GM21381 (cell line): ENCODE results near the gene ARHGEF7.
"Not testable (repeated sequence)": the region's sequence is repeated elsewhere in the genome, so short reads cannot be mapped to it uniquely, and the experiment has no call there.

Source experiments
- ATAC-seq: cut with Tn5 transposase; IDR thresholded peaks from one replicate; pipeline ENCODE4 v1.9.1; 2021; ENCODE audit warnings: mild to moderate bottlenecking, moderate library complexity; ENCODE audit not compliant: unreplicated experiment

Gene ARHGEF7

DNA sequence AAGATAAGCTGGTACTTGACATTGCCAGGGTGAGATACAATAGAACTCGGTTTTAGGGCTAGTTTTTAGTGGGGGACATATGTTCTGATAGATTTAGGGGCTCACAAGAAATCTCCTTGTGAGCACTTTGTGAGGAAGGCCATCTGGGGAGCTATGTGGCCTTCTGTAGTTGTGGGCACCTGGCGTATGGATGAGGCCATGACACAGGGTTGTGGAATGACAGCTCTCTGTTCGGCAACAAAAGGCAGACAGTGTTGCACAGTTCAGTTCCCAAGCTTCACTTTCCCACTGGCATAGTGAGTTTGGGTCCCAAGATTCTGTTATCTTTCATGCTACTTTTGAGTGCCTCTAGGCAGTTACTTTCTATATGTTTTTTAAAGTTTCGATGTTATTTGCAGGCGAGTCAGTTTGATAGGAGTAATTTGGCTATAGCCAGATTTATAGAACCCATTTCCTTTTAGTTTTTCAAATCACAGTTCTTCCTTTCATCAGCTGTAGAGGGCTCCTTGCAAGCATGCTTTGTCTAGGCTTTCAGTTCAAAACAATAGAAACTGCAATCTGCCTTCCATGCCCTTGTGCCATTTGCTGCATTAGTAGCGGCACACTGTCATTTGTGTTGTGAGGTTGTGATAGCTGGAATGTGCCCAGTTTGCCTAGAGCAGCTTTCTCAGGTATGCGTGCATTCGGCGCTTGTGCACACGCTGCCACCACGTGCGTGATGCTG is 134.7 kb downstream of the ARHGEF7 start:
- ATAC-seq: no peak

DNA sequence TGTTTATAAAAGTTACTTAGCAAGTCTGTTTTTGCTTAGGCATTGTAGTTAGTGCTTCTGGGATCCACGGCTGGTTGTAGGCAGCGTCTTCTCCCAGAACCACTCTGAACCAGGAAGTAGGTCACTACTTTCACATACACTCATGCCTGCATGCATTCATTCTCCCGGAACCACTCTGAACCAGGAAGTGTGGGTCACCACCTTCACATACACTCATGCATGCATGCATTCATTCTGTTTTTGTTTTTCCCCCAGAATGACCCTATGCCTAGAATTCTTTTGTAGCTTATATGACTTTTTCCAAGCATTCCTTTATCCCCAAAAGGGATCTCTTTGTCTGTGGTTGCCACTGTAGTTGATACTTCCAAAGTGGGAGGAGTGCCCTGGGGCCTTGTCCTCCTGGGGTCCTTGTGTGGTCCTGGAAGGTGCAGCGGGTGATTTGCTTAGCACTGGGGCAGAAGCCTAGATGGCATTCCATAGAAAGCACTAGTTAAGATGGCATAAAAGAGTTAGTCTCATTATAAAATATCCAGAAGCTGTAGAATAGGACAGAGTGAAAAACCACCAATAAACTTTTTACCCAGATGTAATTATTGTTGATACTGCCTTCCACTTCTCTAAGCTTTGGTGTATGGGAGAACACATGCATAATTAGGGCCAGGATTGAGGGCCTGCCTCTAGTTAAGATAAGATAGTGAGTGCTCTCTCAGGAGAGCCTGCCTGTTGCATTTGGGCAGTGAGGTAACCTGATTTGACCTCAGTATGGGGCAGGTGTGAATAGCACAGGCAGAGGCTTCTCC is 136.7 kb downstream of the ARHGEF7 start:
- ATAC-seq: no peak

DNA sequence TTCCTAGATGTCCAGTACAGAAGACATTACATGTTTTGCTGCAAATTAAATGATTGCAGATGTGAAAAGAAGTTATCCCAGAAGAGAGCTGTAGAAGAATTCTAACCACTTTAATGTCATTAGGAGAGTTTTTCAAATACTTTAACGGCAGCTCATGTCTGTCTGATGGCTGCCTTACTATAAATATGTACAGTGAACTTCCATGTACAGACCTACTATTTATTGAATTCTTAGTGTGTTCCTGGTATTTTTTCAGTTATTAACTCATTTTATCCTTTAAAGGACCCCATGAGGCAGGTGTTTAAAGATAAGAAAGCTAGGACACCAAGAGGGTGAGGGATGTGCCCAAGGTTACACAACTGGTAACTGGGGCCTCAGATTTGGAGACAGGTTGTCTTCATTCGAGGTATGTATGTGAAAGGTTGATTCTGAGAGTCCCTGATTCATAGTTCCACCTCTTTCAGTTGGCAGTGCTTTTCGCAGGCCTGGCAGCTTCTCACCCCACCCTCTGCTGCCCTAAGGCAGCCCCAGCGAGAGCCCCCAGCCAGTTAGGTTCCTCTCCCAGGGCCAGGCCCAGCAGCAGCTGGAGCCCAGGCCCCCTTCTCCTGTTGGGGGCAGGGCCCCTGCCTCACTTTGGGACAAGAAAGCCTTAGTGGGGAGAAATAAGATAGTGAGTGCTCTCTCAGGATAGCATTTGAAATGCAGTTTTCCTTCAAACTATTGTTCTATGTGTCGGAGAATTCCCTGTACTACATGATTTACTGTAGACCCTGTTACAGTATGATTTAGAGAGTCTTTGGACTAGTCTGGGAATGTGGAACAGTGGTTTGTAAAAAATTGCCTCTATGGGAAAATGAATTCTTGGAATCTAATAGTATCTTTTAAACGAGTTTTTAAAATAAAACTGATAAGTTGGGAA is 137.6 kb downstream of the ARHGEF7 start:
- no peak for ATAC-seq

DNA sequence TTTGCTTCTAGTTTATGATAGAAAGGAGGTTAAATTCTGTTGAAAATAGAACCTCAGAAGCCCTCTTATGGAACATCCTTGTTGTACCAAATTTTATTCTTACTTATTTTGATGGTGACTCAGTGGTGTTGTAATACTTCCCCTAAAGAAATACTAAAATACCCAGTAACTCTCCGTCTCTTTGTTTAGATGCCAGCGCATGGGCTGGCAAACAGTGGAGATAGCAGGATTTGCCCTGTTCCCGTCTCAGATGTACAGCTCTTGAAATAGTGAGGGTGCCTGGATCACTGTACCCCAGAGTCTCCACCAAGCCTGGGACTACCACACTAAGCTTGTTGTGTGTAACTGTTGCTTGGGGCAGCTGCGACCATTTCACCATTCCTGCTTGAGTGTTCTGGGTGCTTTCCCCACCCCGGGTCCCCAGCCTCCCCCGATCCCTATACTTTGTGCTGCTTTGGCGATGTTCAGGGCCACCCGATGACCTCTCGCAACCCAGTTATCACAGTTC is 138.3 kb downstream of the ARHGEF7 start:
- no peak for ATAC-seq

DNA sequence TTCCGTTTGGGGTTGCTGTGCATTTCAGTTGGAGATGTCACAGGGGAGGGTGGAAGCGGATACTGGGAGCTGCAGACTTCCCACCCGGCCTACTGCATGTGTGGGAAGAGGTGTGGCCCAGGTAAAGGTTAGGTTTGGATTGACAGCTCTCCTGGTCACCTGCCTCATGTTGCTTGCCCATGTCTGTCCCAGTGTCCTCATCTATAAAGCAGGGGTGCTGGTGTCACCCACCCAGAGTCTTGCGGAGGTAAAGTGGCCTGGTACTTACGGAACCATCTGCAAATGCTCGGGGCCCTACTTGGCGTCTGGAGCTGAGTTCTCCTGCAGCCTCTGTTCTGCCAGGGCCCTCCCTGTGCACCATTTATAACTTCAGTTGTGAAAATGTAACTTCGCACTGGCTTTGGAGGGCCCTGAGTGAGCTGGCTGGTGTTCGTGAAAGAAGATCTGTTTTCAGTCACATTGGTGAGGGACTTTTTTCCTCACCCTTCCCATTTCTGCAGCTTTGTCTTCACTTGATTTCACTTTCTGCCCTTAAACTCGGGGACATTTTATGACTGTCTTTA is 140.2 kb downstream of the ARHGEF7 start:
- no peak for ATAC-seq

DNA sequence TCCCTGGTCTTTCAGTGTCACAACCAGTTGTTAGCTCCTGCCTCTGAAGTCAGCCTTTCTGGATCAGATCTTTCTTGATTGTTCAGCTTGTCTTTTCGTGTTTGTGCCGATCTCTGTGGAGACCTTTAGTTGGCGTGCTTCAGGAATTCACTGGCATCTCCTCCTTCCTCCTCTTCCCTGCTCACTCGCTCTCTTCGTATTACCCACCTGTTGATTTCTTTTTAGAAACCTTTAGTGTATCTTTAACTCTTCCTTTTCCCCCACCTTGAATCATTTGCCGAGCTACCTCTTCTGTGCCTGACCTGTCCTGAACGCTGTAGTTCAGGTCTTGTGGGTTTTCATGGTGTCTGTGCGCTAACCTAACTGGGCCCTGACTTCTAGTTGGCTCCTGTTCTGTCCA is 141.3 kb downstream of the ARHGEF7 start:
- ATAC-seq: no peak

DNA sequence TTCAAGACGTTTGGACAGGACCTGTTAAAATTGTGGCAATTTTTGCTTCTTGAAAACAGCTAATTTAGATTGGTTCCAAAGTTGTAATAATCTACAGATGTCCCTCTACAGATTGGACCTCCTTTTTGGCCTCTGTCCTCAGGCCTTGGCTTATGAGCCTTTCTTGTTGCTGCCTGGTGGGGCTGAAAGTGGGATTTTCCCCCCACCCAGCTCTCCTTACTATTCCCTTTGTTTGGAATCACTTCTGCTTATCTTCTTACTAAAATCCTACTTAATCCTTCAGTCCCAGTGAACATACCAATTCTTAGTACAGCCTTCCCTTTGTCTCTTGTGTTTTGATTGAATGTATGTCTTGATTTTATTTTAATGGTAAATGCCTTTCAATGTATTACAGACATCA is 141.8 kb downstream of the ARHGEF7 start:
- no peak for ATAC-seq

DNA sequence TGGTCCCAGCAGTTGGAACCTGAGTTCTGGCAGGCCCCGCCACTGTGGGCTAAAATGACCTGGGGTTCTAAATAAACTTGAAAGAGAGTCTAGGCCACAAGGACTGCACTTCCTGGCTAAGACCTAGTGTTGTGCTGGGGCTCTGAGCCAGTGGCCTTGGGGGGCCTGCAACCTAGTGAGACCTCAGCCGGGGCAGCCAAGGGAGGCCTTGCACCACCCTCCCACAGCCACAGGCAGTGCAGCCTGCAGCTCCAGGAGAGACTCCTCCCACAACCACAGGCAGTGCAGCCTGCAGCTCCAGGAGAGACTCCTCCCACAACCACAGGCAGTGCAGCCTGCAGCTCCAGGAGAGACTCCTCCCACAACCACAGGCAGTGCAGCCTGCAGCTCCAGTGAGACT is 142.8 kb downstream of the ARHGEF7 start:
- ATAC-seq: not testable (repeated sequence)

DNA sequence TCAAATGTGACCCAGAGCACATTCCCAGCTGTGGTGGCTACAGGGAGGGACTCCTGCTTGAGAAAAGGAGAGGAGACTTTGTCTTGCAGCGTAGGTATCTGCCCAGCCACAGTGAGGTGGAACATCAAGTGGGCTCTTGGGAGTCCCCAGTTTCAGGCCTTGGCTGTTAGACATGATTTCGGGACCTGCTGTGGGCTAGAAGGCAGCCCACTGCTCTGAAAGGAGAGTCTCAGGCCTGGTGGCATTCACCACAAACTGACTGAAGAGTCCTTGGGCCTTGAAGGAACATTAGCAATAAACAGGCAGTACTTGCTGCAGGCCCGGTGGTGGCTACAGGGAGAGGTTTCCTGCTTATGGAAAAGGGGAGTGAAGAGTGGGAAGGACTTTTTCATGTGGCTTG is 143.5 kb downstream of the ARHGEF7 start:
- ATAC-seq: no peak

DNA sequence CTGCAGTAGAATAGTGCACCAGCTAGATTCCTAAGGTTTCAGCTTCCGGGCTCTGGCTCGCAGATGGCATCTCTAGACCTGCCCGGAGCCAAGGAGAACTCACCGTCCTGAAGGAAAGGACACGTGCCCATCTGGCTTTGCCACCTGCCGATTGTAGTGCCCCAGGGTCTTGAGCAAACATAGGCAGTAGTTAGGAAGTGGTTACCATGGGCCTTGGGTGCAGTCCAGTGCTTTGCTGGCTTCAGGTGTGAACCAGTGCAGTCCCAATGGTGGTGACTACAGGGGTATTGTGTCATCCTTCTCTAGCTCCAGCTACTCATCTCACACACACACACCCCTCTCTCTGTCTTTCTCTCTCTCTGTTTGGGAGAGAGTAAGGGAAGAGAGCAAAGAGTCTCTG is 143.9 kb downstream of the ARHGEF7 start:
- ATAC-seq: no peak

DNA sequence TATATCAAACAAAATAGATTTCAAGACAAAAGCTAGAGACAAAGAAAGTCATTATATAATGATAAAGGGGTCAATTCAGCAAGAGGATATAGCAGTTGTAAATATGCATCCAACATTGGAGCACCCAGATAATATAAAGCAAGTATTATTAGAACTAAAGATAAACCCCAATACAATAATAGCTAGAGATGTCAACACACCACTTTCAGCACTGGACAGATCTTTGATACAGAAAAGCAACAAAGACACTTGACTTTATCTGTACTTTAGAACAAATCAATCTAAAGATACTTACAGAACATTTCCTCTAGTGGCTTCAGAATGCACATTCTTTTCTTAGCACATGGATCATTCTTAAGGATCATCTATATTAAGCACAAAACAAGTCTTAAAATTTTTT is 146.2 kb downstream of the ARHGEF7 start:
- no peak for ATAC-seq

DNA sequence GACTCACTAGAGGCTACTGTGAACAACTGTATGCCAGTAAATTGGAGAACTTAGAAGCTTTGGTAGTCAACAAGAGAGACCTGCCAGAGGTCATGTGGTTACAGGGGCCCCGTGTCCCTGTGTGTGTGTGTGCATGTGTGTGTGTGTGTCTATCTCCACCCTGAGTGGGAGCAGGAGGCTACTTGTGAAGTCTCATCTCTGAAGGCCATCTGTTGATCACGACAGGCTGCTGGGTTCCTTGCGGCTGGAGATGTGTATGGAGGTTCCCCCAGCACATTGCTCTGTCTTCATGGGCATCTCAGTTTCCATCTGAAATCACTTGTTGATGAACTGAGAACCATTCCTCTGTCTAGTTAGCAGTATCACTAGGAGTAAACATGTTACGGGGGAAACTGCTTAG is 147.2 kb downstream of the ARHGEF7 start:
- no peak for ATAC-seq

DNA sequence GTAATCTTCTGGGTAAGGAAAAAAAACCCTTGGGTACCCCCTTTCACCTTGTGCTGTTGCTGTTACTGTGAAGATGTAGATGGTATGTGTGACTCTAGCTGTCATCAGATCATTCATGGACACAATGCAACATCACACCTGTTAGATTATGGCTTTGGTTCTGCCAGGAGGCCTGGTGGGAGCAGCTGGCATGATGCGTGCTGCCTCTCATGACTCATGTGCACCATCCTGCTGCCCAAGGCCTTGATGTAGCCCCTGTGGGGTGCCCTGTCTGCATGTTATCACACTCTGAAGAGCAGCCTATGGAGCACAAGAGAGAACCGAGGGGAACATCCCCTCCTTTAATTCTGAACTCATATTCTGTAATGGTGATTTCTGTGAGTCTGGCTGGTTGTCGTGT is 147.6 kb downstream of the ARHGEF7 start:
- no peak for ATAC-seq

DNA sequence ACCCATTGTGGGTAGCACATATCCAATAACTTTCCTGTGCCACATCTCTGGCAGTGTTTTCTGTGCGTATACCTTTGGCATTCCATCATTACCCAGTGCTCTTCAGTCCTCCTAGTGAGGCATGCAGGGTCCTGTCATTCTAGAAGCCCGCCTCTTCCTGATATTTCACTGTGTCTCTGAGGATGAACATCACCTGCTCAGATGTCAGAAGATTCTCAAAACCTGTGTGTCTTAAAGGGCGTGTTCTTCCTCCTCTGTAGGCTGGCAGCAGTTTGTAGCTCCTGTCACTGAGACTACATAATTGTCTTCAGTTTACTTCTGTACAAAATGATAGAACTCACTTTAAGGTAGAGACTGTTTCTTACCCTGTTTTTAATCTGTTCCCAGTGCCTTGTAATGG is 148.5 kb downstream of the ARHGEF7 start:
- no peak for ATAC-seq

DNA sequence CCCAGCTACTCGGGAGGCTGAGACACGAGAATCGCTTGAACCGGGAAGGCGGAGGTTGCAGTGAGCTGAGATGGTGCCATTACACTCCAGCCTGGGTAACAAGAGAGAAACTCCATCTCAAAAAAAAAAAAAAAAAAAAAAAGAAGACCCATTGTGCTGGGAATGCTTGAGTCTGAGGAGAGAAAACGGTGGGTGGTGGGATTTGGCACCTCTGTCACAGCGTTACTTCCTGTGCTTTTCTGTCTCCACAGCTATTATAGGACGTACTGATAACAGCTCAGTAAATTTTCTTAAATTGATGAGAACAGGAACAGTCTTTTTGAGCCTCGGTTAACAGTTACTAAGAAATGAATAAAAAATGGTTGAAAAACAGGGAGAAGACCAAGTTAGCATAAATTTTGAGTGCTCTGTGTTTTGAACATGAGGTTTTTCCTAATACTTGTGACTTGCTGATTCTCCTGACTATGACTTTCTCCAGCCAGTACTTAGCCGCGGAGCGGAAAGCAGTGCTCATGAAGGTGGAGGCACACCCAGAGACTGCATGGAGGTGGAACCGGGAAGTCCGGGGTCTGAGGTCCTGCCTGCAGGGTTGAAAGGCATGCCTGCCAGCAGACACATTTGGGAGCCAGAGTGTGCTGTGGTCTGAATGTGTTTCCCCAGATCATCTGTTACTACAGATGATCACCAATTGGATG is 150.0 kb downstream of the ARHGEF7 start:
- no peak for ATAC-seq

DNA sequence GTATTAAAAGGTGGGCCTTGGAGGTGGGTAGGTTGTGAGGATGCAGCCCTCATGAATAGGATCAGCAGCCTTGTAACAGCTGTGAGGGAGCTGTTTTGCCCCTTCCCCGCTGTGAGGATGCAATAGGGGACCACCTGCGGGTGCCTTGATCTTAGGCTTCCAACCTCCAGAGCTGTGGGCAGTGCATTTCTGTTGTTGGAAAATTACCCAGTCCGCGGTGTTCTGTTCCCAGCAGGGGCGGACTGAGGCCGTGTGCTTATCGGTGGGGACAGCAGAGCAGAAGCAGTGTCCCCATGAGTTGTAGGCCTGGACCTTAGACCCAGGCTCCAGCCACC is 150.6 kb downstream of the ARHGEF7 start:
- ATAC-seq: no peak

DNA sequence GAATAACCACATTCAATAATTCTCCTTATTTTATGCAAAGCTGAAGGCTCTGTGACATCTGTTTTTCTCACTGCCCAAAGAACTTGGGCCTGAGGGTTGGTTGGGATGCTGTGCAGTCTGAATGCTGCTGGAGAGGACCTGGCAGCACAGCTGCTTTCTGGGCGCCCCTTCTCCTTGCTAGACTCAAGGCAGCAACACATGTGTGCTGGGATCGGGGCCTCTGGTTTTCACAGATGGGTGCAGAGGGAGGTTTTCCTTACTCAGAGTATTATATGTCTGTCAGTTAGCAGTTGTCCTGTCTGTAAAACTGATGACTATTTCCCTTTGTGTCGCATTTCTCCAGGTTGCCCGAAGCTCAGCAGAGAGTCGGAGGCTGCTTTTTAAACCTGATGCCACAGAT is 152.1 kb downstream of the ARHGEF7 start:
- no peak for ATAC-seq

DNA sequence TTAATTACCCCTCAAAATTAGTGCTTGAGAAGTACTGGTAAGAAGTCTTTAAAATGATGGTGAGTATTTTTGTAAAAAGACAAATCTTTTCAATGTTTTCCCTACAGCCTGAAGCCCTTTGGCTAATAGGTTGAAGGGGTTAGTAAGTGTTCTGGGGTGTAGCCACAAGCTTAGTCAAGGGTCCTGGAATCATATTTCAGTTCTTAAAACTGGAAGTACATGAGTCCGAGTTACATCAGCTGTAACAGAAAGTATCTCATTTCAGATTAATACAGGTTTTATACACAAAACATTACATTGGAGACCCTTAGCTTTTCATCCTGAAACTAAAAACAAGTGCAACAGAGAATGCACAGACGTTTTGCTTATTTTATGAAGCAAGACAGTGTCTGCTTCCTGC is 152.7 kb downstream of the ARHGEF7 start:
- ATAC-seq: no peak

DNA sequence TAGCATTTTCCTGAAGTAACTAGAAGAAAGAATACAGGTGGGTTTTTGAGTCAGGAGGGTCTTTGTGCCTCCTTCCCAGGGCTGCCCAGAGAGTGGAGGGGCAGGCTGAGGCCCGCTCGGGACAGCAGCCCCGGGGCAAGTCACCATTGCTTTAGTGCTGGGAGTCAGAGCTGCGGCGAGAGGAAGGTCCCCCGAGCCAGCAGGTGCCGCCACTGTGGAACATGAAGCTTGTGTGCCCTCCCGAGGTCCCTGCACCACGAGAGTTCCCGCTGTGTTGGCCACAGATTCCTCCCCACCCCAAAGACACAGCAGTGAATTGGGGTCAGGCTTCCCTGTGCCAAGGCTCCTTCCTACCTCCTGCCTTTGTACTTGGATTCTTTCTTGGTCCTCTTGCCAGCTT is 154.4 kb downstream of the ARHGEF7 start:
- no peak for ATAC-seq

DNA sequence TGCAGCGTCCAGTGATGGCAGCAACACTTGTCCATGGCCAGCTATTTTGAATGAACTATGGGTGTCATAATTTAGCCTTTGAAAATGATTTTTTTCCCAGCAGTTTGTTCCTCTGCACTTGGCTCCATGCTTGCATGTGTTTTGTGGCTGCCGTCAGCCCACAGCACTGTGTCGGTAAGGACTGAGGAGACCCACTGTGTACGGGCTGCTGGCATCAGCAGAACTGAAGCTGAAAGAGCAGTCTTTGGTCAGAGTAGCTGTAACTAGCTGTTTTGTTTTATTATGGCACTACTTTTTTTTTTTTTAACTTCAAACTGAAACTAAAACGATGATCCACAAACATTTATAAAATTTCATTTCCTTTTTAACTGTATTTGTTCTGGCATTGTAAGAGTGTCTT is 155.0 kb downstream of the ARHGEF7 start:
- ATAC-seq: no peak
